SK-N-MC (cell line): ENCODE measurements around the gene KRTAP2-2.
"Not testable (repeated sequence)": the region's sequence is repeated elsewhere in the genome, so short reads cannot be mapped to it uniquely, and the experiment has no call there.

Experiments used
- EZH2 ChIP-seq: fragments of 200-600 bp; sonication (generic); IDR thresholded peaks from one replicate; pipeline ENCODE4 v1.6.1; 2017; ENCODE audit warnings: antibody characterized with exemption
- FOXP2 ChIP-seq: optimal IDR thresholded peaks from 2 replicates; pipeline ENCODE3; 2011; ENCODE audit warnings: mild to moderate bottlenecking, moderate library complexity; ENCODE audit not compliant: insufficient read depth; ENCODE audit errors: extremely low read length, control extremely low read depth
- POLR2AphosphoS5 ChIP-seq: IDR thresholded peaks from 2 replicates; pipeline ENCODE4 v1.6.1; 2012; ENCODE audit warnings: mild to moderate bottlenecking, low read depth, low read length, borderline replicate concordance

- TF ChIP-seq POLR2AphosphoS5, EZH2, FOXP2: not testable (repeated sequence)
Observed at GRCh38 chr17:41046735-41047465, 8.1 kb downstream of the KRTAP2-2 start, which contains the start of gene KRTAP2-1.
